WTC11 (cell line): ENCODE results near the gene SPPL2B. TPM values are rescaled to one million over a fixed set of nuclear protein-coding genes. Genes with fewer than 3 reads are reported as not detected.

Experiments used
- ATAC-seq: fragments of 200-7000 bp; cut with Tn5 transposase; 2 replicates; pipeline ENCODE4 v1.10.0; 2021; ENCODE audit warnings: mild to moderate bottlenecking, moderate library complexity
- CTCF ChIA-PET: fragments of 300-600 bp; sonication (Branson Sonifier 250); formaldehyde crosslinking; loops from one replicate; lab custom pipeline; 2021; ENCODE audit warnings: antibody characterized with exemption; lab: Charles Lee
- POLR2A ChIA-PET: fragments of 350-600 bp; sonication (Branson Sonifier 250); formaldehyde crosslinking; loops from one replicate; lab custom pipeline; 2021; ENCODE audit warnings: antibody characterized with exemption; lab: Charles Lee
- DNase-seq: peaks from one replicate; pipeline ENCODE4 v3.0.0; 2021; ENCODE audit warnings: low spot score
- H3K27ac Mint-ChIP-seq: 2 replicates; pipeline ENCODE4 v1.8.0; 2021; ENCODE audit warnings: mixed read lengths
- H3K27me3 Mint-ChIP-seq: 2 replicates; pipeline ENCODE4 v1.8.0; 2021; ENCODE audit warnings: low read depth, mild to moderate bottlenecking, moderate library complexity, mixed read lengths
- H3K36me3 Mint-ChIP-seq: 2 replicates; pipeline ENCODE4 v1.8.0; 2021; ENCODE audit warnings: mixed read lengths
- H3K4me1 Mint-ChIP-seq: 2 replicates; pipeline ENCODE4 v1.8.0; 2022; ENCODE audit warnings: mixed read lengths
- H3K4me3 Mint-ChIP-seq: 2 replicates; pipeline ENCODE4 v1.8.0; 2021; ENCODE audit warnings: mild to moderate bottlenecking, moderate library complexity, mixed read lengths
- H3K9me3 Mint-ChIP-seq: 2 replicates; pipeline ENCODE4 v1.8.0; 2021; ENCODE audit warnings: mixed read lengths
- ATF1 ChIP-seq: sonication (generic); formaldehyde crosslinking; IDR thresholded peaks from 2 replicates; pipeline ENCODE4 v1.8.1; 2023; ENCODE audit warnings: mild to moderate bottlenecking, moderate library complexity, missing genetic modification reagents
- FOXK1 ChIP-seq: sonication (generic); formaldehyde crosslinking; IDR thresholded peaks from 2 replicates; pipeline ENCODE4 v1.8.0; 2022; ENCODE audit warnings: mild to moderate bottlenecking, moderate library complexity, missing genetic modification reagents
- GABPB1 ChIP-seq: sonication (generic); formaldehyde crosslinking; IDR thresholded peaks from 2 replicates; pipeline ENCODE4 v1.8.1; 2023; ENCODE audit warnings: mild to moderate bottlenecking, missing genetic modification reagents
- GTF2I ChIP-seq: fragments of 250-450 bp; sonication (Bioruptor Pico); conservative IDR thresholded peaks from 2 replicates; pipeline ENCODE4 v1.4.0; 2021; ENCODE audit warnings: mild to moderate bottlenecking
- JAZF1 ChIP-seq: fragments of 250-450 bp; sonication (Bioruptor Pico); IDR thresholded peaks from 2 replicates; pipeline ENCODE4 v1.9.0; 2021; ENCODE audit warnings: moderate library complexity, mild to moderate bottlenecking, inconsistent platforms
- JUN ChIP-seq: sonication (generic); formaldehyde crosslinking; IDR thresholded peaks from 2 replicates; pipeline ENCODE4 v1.8.0; 2023; ENCODE audit warnings: mild to moderate bottlenecking, missing genetic modification reagents
- MYBL2 ChIP-seq: sonication (generic); formaldehyde crosslinking; IDR thresholded peaks from 2 replicates; pipeline ENCODE4 v1.8.1; 2023; ENCODE audit warnings: mild to moderate bottlenecking, moderate library complexity, missing genetic modification reagents
- NFYB ChIP-seq: sonication (generic); formaldehyde crosslinking; conservative IDR thresholded peaks from 2 replicates; pipeline ENCODE4 v1.8.0; 2022; ENCODE audit warnings: low read depth, missing genetic modification reagents
- NR1H2 ChIP-seq: sonication (generic); formaldehyde crosslinking; IDR thresholded peaks from 2 replicates; pipeline ENCODE4 v1.9.0; 2021; ENCODE audit warnings: mild to moderate bottlenecking, moderate library complexity, missing genetic modification reagents
- PRDM15 ChIP-seq: sonication (generic); formaldehyde crosslinking; IDR thresholded peaks from 2 replicates; pipeline ENCODE4 v1.8.0; 2022; ENCODE audit warnings: missing genetic modification reagents
- TEAD1 ChIP-seq: sonication (generic); formaldehyde crosslinking; IDR thresholded peaks from 2 replicates; pipeline ENCODE4 v1.8.0; 2022; ENCODE audit warnings: mild to moderate bottlenecking, missing genetic modification reagents
- USF2 ChIP-seq: sonication (generic); formaldehyde crosslinking; IDR thresholded peaks from 2 replicates; pipeline ENCODE4 v1.8.1; 2023; ENCODE audit warnings: mild to moderate bottlenecking, missing genetic modification reagents, moderate library complexity
- ZNF121 ChIP-seq: sonication (generic); formaldehyde crosslinking; IDR thresholded peaks from 2 replicates; pipeline ENCODE4 v1.8.0; 2023; ENCODE audit warnings: missing genetic modification reagents
- ZNF317 ChIP-seq: sonication (generic); formaldehyde crosslinking; IDR thresholded peaks from 2 replicates; pipeline ENCODE4 v1.8.1; 2023; ENCODE audit warnings: low read depth, mild to moderate bottlenecking, moderate library complexity, missing genetic modification reagents, borderline replicate concordance
- ZNF425 ChIP-seq: fragments of 250-450 bp; sonication (Bioruptor Pico); conservative IDR thresholded peaks from 2 replicates; pipeline ENCODE4 v1.9.0; 2021; ENCODE audit warnings: mild to moderate bottlenecking
- ZSCAN18 ChIP-seq: fragments of 250-450 bp; sonication (Bioruptor Pico); IDR thresholded peaks from 2 replicates; pipeline ENCODE4 v2.1.2; 2022; ENCODE audit warnings: mild to moderate bottlenecking, moderate library complexity
- total RNA-seq: library from RNA; stranded (reverse); gene quantifications from 3 replicates; pipeline ENCODE4 v1.2.3, GENCODE V29; 2021

SPPL2B gene
- total RNA-seq, 1 experiment from 2014 or later = 117 TPM

- CTCF ChIA-PET = interaction anchor here (1.3 kb wide), 1 partner anchor 121 kb away, joined by 3 read pairs; no protein-coding TSS in a partner anchor
- POLR2A ChIA-PET = interaction anchor here (0.6 kb wide), 1 partner anchor 48 kb away, joined by 3 read pairs; no protein-coding TSS in a partner anchor
- H3K27ac Mint-ChIP-seq = no peak overlapping the region
Observed at GRCh38 chr19:2320049-2320448, 8.4 kb upstream of the SPPL2B start.

GRCh38 chr19:2320939-2321338 lies 7.5 kb upstream of the SPPL2B start:
- no peak for ATAC-seq
- H3K27ac Mint-ChIP-seq = no peak overlapping the region
- TF ChIP-seq GTF2I (no peak), GABPB1 (CRISPR knock-in tag) (no peak), FOXK1 (CRISPR knock-in tag) (no peak), JAZF1 (CRISPR knock-in tag) (no peak), ZNF317 (CRISPR knock-in tag) (no peak), ZNF425 (CRISPR knock-in tag) (no peak), ZSCAN18 (CRISPR knock-in tag) (no peak), NFYB (CRISPR knock-in tag) (no peak), ATF1 (CRISPR knock-in tag) (no peak), MYBL2 (CRISPR knock-in tag) (no peak)

More at GRCh38 chr19:2320049-2320448, 8.4 kb upstream of the SPPL2B start:
- TF ChIP-seq ZNF317 (CRISPR knock-in tag) (no peak), MYBL2 (CRISPR knock-in tag) (no peak), TEAD1 (CRISPR knock-in tag) (no peak), NR1H2 (CRISPR knock-in tag) (no peak), PRDM15 (CRISPR knock-in tag) (peak; percentile 27; the same call in 1 of the 2 replicates), ZNF425 (CRISPR knock-in tag) (no peak), ZNF121 (no peak), JUN (no peak), USF2 (CRISPR knock-in tag) (no peak)
- TF ChIP-seq, all 79 proteins: peak for 1
- ATAC-seq (no peak), DNase-seq (no peak)
- peaks cover 4% of the 10 kb centered on the region for H3K27me3 Mint-ChIP-seq
- H3K9me3 Mint-ChIP-seq = peaks cover 5% of the 10 kb centered on the region
- no peak overlapping the region for H3K4me3 Mint-ChIP-seq
- H3K36me3 Mint-ChIP-seq = peaks cover 12% of the 10 kb centered on the region
- H3K4me1 Mint-ChIP-seq = no peaks in the 10 kb centered on the region

More at GRCh38 chr19:2320939-2321338, 7.5 kb upstream of the SPPL2B start:
- no peak for DNase-seq
- peaks cover 11% of the 10 kb centered on the region for H3K36me3 Mint-ChIP-seq
- no peak overlapping the region for H3K4me3 Mint-ChIP-seq
- no peaks in the 10 kb centered on the region for H3K4me1 Mint-ChIP-seq
- ChIA-PET POLR2A (no interaction called here), CTCF (interaction anchor here (1.2 kb wide), 1 partner anchor 68 kb away, joined by 4 read pairs; no protein-coding TSS in a partner anchor)
- no peaks in the 10 kb centered on the region for H3K27me3 Mint-ChIP-seq
- no peaks in the 10 kb centered on the region for H3K9me3 Mint-ChIP-seq
